Activated naive CD4-positive, alpha-beta T cell treated with anti-CD3 and anti-CD28 coated beads, Interleukin-2, amount 50 U/mL, for 72 hours (primary cell): ENCODE data around the gene C19orf73. TPM values are rescaled to one million over a fixed set of nuclear protein-coding genes. Genes with fewer than 3 reads are reported as not detected.

Experiments used
- ATAC-seq, 2 donors: fragments of 150-1000 bp; cut with Tn5 transposase; 2 replicates each; pipeline ENCODE4 v1.10.0; 2021; ENCODE audit warnings: mild to moderate bottlenecking in 2 of 2, moderate library complexity in 2 of 2
- DNase-seq, 2 donors: peaks; one replicate each; pipeline ENCODE4 v3.0.0; 2021 to 2022; ENCODE audit warnings: low spot score in 2 of 2
- H3K27ac Mint-ChIP-seq, 2 donors: one replicate each; pipeline ENCODE4 v1.8.0; 2022; ENCODE audit warnings: mild to moderate bottlenecking in 2 of 2, mixed read lengths in 2 of 2
- H3K36me3 Mint-ChIP-seq, 2 donors: one replicate each; pipeline ENCODE4 v1.8.0; 2022; ENCODE audit warnings: mixed read lengths in 2 of 2
- H3K9me3 Mint-ChIP-seq, 2 donors: one replicate each; pipeline ENCODE4 v1.8.0; 2022; ENCODE audit warnings: mixed read lengths in 2 of 2
- total RNA-seq, 2 donors: library from RNA; stranded (reverse); gene quantifications; one replicate each; pipeline ENCODE4 v1.2.3, GENCODE V29; 2022

The C19orf73 gene, protein sequence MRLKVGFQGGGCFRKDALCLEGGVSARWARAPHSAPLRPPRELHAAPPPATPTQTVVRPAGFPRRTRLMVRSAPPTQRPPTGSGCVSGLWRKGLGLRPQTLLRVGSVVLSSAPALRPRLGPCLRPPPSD
- 1 to 10 TPM; 1.1 TPM for total RNA-seq

DNA sequence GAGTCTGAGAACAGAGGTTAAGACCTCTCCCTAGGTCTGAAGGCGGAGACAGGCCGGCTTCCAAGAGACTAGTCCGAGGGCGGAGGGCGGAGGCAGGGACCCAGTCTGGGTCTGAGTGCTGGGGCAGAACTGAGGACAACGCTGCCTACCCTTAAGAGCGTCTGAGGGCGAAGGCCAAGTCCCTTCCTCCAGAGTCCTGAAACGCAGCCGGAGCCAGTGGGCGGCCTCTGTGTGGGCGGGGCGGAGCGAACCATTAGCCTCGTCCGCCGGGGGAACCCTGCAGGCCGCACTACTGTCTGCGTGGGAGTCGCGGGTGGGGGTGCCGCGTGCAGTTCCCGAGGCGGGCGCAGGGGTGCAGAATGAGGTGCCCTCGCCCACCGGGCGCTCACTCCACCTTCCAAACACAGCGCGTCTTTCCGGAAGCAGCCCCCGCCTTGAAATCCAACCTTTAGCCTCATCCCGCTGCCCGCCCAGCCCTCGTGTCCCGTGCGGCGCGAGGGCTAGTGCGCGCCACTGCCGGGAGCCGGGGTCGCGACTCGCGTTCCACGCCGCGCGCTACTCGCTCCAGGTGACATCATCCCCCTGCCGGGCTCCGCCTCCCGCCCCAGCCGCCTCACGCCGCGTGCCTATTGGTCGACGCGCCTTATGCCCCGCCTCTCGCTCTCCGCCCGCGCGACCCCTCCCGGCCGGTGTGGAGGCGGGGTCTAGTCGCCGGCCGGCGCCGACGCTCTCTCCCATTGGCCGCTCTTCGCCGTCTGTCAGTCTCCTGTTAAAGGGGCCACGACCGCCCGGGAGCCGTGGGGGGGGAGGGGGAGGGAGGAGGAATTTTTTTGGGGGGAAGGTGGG is at the start of gene C19orf73:
TSS of gene C19orf73 (minus strand) at position 579 of the 846 bp plus-strand sequence. CDS start at position 458, 121 bp downstream.
- Mint-ChIP-seq H3K36me3 (no peaks in the 10 kb centered on the region), H3K9me3 (no peaks in the 10 kb centered on the region), H3K27ac (peak within 1 kb of the TSS; percentile 90 to 96)
- DNase-seq (peak; percentile 95), ATAC-seq (peak; percentile 80 to 82)

DNA sequence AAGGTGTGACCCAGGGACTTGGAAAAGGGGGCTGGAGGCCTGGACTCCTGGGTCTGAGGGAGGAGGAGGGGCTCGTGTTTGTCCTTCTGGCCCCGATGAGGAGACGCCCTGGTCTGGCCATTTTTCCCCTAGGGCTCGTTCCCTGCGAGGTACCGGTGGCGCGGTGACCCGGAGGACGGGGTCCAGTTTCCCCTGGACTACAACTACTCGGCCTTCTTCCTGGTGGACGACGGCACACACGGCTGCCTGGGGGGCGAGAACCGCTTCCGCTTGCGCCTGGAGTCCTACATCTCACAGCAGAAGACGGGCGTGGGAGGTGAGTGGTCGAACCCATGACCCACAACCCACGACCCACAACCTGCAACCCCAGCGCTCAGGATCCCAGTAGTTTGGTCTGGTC is 49.5 kb upstream of the C19orf73 start:
- H3K36me3 Mint-ChIP-seq = no peaks in the 10 kb centered on the region
- ATAC-seq (no peak), DNase-seq (no peak)
- H3K9me3 Mint-ChIP-seq = no peaks in the 10 kb centered on the region
- no peak overlapping the region for H3K27ac Mint-ChIP-seq

DNA sequence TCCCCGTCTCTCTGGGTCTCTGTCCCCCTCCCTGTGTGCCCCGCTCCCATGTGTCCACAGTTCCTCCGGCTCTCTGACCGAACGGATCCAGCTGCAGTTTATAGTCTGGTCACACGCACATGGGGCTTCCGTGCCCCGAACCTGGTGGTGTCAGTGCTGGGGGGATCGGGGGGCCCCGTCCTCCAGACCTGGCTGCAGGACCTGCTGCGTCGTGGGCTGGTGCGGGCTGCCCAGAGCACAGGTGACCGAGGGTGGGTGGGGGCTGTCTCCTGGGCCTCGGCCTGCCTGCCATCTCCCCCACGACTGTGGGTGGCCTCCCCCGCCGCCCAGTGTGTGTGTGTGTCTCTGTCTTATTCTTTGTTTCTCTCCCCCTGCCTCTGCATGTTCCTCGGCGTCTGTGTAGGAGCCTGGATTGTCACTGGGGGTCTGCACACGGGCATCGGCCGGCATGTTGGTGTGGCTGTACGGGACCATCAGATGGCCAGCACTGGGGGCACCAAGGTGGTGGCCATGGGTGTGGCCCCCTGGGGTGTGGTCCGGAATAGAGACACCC is 49.0 kb upstream of the C19orf73 start:
- Mint-ChIP-seq H3K36me3 (no peaks in the 10 kb centered on the region), H3K9me3 (no peaks in the 10 kb centered on the region), H3K27ac (no peak overlapping the region)
- DNase-seq (no peak), ATAC-seq (no peak)

DNA sequence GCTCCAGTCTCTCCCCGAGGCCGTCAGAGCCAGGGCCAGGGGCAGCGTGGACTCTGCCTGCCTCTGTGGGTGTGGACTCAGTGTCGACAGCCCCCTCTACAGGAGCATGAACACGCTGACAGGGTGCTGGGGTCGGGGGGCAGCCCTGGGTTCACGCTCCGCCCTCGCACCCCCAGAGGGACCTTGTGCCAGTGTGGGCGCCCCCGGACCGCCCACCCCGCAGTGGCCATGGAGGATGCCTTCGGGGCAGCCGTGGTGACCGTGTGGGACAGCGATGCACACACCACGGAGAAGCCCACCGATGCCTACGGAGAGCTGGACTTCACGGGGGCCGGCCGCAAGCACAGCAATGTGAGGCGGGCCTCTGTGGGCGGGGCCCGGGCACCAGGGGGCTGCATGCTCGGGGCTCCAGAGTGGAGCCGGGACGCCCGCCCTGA is 46.9 kb upstream of the C19orf73 start:
- no peaks in the 10 kb centered on the region for H3K9me3 Mint-ChIP-seq
- no peaks in the 10 kb centered on the region for H3K36me3 Mint-ChIP-seq
- no peak overlapping the region for H3K27ac Mint-ChIP-seq
- ATAC-seq (no peak), DNase-seq (no peak)

DNA sequence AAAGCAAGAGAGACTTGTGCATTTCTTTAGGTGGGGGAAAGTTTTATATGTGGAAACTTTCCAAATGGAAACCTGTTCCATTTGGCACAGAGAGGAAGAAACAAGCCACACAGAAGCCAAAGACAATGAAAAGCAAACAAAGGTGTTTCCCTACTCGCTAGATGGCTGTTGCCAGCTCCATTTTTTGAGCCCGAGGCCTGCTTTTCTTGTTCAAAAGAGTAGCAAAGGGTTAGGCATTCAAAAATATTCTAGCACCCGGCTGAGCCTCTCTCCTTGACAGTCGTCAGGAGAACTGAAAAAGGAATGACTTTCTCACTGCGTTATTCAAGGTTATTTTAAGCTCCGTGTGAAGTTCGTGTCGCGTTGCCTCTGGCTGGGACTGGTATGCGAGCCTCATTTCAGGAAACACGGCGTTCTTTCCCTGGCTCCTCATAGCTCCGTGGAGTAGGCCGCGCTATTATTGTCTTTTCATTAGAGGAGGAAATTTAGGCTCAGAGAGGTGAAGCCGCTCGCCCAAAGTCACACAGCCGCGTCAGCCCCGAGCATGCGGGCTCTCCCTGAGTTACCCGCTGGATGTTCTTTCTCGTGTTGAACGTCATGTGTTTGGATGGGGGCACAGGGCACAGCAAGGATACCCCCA is 46.3 kb upstream of the C19orf73 start:
- ATAC-seq = no peak
- no peak for DNase-seq
- H3K36me3 Mint-ChIP-seq = no peaks in the 10 kb centered on the region
- H3K9me3 Mint-ChIP-seq = no peaks in the 10 kb centered on the region
- no peak overlapping the region for H3K27ac Mint-ChIP-seq

DNA sequence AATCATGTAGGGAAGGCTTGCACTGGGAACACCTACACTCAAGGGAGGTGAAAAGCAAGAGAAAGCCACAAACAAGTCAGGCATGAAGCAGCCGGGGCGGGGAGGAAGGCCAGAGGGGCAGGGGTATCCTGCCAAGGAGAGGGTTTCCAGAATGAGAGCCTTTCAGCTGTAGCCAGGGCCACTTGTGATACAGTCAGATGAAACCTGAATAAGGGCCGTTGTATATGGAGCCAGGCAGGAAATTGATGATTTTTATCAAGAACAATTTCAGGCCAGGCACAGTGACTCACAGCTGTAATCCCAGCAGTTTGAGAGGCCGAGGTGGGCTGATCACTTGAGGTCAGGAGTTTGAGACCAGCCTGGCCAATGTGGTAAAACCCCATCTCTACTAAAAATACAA is 43.0 kb upstream of the C19orf73 start:
- ATAC-seq (no peak), DNase-seq (no peak)
- H3K36me3 Mint-ChIP-seq = peaks cover 0 to 6% of the 10 kb centered on the region in 2 donors
- no peaks in the 10 kb centered on the region for H3K9me3 Mint-ChIP-seq
- H3K27ac Mint-ChIP-seq = no peak overlapping the region

DNA sequence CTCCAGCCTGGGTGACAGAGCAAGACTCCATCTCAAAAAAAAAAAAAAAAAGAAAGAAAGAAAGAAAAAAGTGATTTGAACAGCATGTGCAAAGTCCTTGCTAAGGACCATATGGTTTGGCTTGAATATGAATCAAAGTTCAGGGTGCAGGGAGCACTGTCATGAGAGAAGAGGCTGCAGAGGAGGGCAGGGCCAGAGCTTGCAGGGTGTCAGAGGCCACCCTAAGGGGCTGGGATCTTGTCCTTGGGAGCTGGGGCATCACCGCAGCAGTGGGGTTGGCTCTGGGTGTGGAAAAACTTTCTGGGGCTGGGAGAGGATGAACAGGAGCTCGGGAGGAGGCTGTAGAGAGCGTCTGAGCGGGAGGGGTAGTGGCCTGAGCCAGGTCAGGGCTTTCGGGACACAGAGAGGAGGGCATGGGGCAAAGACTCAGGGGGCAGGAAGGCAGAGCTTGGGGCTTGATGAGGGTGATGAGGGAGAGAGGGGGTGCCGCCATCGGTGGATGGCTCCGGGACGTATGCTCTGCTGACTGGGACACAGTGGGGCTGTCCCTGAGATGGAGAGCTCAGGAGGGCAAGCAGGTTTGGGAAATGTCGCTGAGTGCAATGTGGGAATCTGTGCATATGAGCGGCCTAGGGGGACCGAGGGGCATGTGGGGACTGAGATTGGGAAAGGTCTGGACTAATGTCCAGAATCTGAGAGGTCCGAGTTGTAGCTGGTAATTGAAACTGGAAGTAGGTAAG is 41.7 kb upstream of the C19orf73 start:
- H3K9me3 Mint-ChIP-seq = no peaks in the 10 kb centered on the region
- peaks cover 0 to 6% of the 10 kb centered on the region in 2 donors for H3K36me3 Mint-ChIP-seq
- H3K27ac Mint-ChIP-seq = no peak overlapping the region
- DNase-seq (no peak), ATAC-seq (no peak)

DNA sequence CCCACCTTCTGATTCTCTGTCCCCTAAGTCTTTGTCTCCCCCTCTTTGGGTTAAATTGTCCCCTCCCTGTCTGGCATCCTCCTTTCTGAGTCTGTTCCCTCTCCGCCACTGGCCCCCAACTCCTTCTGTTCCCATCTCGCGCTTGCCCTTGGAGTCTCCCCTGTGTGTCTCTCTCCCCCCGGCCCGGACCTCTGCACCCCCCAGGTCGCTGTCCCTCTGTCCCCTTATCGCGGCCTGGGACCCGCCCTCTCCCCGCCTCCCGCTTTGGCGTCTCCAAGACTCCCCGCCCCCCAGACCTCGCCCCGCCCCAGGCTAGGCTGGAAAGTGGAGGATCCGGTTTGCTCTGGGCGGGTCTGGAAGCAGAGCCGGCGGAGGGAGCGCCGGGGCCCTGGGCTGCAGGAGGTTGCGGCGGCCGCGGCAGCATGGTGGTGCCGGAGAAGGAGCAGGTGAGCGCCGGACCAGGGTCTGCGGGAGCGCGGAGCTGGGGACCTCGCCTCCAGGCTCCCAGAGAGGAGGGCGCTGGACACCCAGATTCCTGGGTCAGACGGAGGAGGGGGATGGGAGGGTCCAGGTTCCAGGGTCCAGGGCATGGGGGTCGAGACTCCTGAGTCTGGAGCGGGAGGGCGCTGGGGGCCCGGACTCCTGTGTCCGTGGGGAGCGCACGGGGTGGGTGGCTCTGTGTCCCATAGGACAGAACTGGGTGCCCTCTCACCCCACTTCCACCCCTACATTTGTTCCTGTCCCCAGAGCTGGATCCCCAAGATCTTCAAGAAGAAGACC is 38.7 kb upstream of the C19orf73 start, which contains the start of gene TRPM4:
TSS of gene TRPM4 (plus strand) at position 348 of the 780 bp plus-strand sequence. CDS start at position 423, 75 bp downstream.
- DNase-seq (peak in 1 of 2 donors; percentile 68), ATAC-seq (peak; percentile 36 to 86)
- no peak within 1 kb of the TSS for H3K27ac Mint-ChIP-seq
- peaks cover 0 to 16% of the 10 kb centered on the region in 2 donors for H3K9me3 Mint-ChIP-seq
- H3K36me3 Mint-ChIP-seq = peaks cover 0 to 22% of the 10 kb centered on the region in 2 donors

DNA sequence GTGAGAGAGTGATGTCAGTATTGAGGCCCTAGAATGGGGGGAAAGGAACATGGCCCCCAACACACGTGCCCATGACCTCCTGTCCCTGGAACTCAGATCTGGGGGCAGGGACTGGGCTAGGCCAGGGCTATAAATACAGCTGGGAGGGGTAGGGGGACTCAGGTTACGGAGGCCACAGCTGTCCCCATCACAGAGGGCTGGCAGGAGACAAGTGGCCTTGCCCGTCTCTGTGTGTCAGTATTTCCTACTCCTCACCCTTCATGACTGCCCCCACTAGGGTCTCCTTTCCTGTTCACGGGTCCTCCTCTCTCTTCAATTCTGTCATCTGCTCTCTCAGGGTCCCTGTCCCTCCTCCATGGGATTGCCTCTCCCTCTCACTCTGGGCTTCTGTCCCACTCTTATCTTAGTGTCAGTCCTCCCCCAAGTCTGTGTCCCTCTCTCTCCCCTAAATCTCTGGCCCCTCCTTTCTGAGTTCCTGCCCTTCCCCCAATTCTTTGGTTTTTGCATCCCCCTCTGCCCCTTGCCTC is 36.9 kb upstream of the C19orf73 start:
- Mint-ChIP-seq H3K27ac (no peak overlapping the region), H3K36me3 (peaks cover 6 to 22% of the 10 kb centered on the region in 2 donors), H3K9me3 (peaks cover 0 to 21% of the 10 kb centered on the region in 2 donors)
- ATAC-seq (no peak), DNase-seq (no peak)

DNA sequence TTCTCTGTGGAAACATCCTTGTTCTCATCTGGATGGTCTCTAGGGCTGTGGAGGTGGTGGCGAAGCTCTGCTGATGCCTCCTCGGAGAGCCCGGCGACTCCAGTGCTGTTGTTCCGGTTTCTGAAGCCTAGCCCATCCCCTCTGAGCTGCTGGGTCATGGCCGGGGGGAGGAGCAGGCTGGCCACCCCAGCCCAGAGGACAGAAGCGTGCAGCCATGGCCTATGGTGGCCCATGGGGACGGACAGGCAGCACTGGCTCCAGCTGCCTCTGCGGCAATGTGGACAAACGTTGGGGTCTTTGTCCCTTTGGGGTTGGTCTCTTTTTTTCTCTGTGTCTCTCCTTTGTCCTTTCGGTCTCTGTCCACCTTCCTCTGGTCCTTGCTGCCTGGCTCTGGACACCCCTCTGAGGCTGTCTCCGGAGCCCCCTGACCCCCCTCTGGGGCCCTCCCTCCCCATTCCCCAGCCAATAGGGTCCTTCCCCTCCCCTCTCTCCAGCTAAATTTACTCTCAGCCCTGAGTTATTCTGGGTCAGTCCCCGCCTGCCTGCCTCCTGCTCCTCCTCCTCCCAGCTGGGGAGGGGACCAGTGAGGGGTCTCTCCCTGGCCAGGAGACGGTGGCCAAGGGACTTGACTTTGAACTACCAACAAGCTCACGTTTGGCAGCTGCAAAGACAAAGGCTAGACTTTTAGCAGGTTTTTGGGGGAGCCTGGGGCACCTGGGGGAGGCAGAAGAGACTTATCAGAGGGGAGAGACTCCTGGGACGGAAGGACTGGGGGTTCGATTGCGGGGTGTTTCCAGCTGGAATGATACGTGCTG is 36.3 kb upstream of the C19orf73 start, which contains the start of gene HRC:
TSS of gene HRC (minus strand) at position 392 of the 815 bp plus-strand sequence. CDS start at position 233, 159 bp downstream.
- DNase-seq = no peak
- no peak for ATAC-seq
- H3K9me3 Mint-ChIP-seq = peaks cover 0 to 21% of the 10 kb centered on the region in 2 donors
- peaks cover 6 to 22% of the 10 kb centered on the region in 2 donors for H3K36me3 Mint-ChIP-seq
- H3K27ac Mint-ChIP-seq = no peak within 1 kb of the TSS

DNA sequence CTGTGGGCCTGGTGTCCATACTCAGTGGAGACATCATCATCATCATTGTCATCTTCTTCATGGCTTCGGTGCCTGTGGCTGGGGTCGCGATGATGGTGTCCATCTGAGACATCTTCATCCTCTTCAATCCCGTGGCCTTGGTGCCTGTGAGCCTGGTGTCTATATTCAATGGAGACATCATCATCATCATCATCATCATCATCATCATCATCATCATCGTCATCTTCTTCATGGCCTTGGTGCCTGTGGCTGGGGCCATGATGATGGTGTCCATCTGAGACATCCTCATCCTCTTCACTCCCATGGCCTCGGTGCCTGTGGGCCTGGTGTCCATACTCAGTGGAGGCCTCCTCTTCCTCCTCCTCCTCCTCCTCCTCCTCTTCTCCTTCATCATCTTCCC is 35.3 kb upstream of the C19orf73 start:
- ATAC-seq (no peak), DNase-seq (no peak)
- H3K9me3 Mint-ChIP-seq = peaks cover 0 to 21% of the 10 kb centered on the region in 2 donors

DNA sequence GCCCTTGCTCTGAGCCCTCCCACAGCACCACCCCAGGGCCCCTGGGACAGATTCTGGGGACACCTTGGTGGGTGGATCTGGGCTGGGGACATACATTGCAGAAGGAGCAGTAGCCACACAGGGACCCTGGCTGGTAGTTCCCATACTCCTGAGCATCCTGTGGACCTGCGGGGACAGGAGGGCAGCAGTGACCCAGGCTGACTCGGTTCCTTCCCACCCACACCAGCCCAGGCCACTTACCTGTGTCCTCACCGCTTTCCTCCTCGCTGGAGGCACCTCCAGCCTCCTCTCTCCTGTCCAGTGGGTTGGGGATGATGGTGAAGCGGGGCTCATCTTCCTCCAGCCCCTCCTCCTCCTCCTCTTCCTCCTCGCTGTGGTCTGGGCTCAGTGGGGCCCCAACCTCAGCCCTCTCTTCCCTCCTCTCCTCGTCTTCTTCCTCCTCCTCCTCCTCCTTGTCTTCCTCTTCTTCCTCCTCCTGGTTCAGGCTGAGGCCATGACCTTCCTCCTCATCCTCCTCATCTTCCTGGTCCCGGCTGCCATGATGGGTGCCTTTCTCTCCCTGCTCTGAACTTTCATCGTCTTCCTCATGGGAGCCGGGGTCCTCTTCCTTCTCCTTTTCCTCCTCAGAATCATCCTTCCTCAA is 34.3 kb upstream of the C19orf73 start:
- peaks cover 0 to 21% of the 10 kb centered on the region in 2 donors for H3K9me3 Mint-ChIP-seq
- DNase-seq (no peak), ATAC-seq (no peak)
- H3K36me3 Mint-ChIP-seq = peaks cover 10 to 18% of the 10 kb centered on the region in 2 donors
- H3K27ac Mint-ChIP-seq = no peak overlapping the region

More for the DNA sequence above, 35.3 kb upstream of the C19orf73 start:
- Mint-ChIP-seq H3K27ac (no peak overlapping the region), H3K36me3 (peaks cover 6 to 22% of the 10 kb centered on the region in 2 donors)

DNA sequence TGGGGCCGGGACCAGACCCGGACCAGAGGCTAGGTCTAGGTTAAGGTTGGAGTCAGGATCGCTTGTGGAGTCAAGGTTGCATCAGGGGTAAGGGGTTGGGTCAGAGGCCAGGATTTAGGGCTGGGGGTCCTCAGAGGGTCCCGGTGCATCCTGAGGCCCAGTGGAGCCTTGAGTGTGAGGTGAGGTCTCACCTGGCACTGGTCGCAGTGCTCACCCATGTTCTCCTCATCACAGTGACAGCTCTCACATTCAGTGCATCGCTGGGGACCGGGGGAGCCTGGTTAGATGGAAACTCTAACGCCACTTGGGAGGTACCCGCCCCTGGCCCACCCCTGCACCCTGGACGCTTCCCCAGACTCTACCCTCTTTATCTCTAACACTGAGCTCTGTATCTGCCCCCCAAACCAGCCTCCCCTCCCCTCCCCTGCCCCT is 33.2 kb upstream of the C19orf73 start:
- ATAC-seq (no peak), DNase-seq (no peak)
- H3K36me3 Mint-ChIP-seq = peaks cover 11 to 16% of the 10 kb centered on the region in 2 donors
- H3K27ac Mint-ChIP-seq = no peak overlapping the region
- H3K9me3 Mint-ChIP-seq = peaks cover 0 to 21% of the 10 kb centered on the region in 2 donors
